Astrocyte (in vitro differentiated cells and primary cell): ENCODE measurements around the gene CACNA1D. TPM values are rescaled to one million over a fixed set of nuclear protein-coding genes. Genes with fewer than 3 reads are reported as not detected.

ENCODE experiments used
- DNase-seq: peaks from one replicate; pipeline ENCODE4 v3.0.0-alpha.2; 2010; ENCODE audit warnings: low read depth
- FAIRE-seq: peaks from 2 replicates; lab custom pipeline; 2011; peaks lifted over from hg19 to GRCh38; lab: Jason Lieb, UNC
- H2AFZ ChIP-seq: 2 replicates; pipeline ENCODE4 v1.6.0; 2012; ENCODE audit warnings: low read depth, low read length, inconsistent platforms
- H3K27ac ChIP-seq: 2 replicates; pipeline ENCODE4 v1.5.1; 2011; ENCODE audit warnings: low read depth, low read length, inconsistent platforms
- H3K27me3 ChIP-seq: 2 replicates; pipeline ENCODE4 v1.6.0; 2011; ENCODE audit warnings: low read length, inconsistent platforms; ENCODE audit not compliant: insufficient read depth
- H3K36me3 ChIP-seq: 2 replicates; pipeline ENCODE4 v1.5.1; 2011; ENCODE audit warnings: low read length, inconsistent platforms; ENCODE audit not compliant: insufficient read depth
- H3K4me1 ChIP-seq: 2 replicates; pipeline ENCODE4 v1.5.1; 2011; ENCODE audit warnings: low read length, inconsistent platforms; ENCODE audit not compliant: insufficient read depth
- H3K4me2 ChIP-seq: 2 replicates; pipeline ENCODE4 v1.6.0; 2012; ENCODE audit warnings: low read length, inconsistent platforms
- H3K4me3 ChIP-seq: 2 replicates; pipeline ENCODE4 v1.5.1; 2011; ENCODE audit warnings: low read depth, mild to moderate bottlenecking, low read length, inconsistent platforms; ENCODE audit not compliant: insufficient read depth
- H3K79me2 ChIP-seq: 2 replicates; pipeline ENCODE4 v1.6.0; 2012; ENCODE audit warnings: mild to moderate bottlenecking, low read length, inconsistent platforms; ENCODE audit not compliant: insufficient read depth
- H3K9ac ChIP-seq: 2 replicates; pipeline ENCODE4 v1.6.0; 2012; ENCODE audit warnings: mild to moderate bottlenecking, low read length, inconsistent platforms
- H3K9me3 ChIP-seq: 2 replicates; pipeline ENCODE4 v1.5.1; 2012; ENCODE audit warnings: low read depth, mild to moderate bottlenecking, low read length, inconsistent platforms; ENCODE audit not compliant: insufficient read depth
- H4K20me1 ChIP-seq: 2 replicates; pipeline ENCODE4 v1.6.0; 2012; ENCODE audit warnings: low read length, inconsistent platforms; ENCODE audit not compliant: insufficient read depth
- H3K27ac Mint-ChIP-seq: one replicate; pipeline ENCODE4 v1.8.0; 2021; ENCODE audit warnings: mild to moderate bottlenecking, mixed read lengths; ENCODE audit not compliant: unreplicated experiment
- H3K27me3 Mint-ChIP-seq: one replicate; pipeline ENCODE4 v1.8.0; 2021; ENCODE audit warnings: low read depth, mixed read lengths; ENCODE audit not compliant: unreplicated experiment
- H3K36me3 Mint-ChIP-seq: one replicate; pipeline ENCODE4 v1.8.0; 2021; ENCODE audit warnings: low read depth, mixed read lengths; ENCODE audit not compliant: unreplicated experiment
- H3K4me1 Mint-ChIP-seq: one replicate; pipeline ENCODE4 v1.8.0; 2021; ENCODE audit warnings: low read depth, mixed read lengths; ENCODE audit not compliant: unreplicated experiment
- H3K4me3 Mint-ChIP-seq: one replicate; pipeline ENCODE4 v1.8.0; 2021; ENCODE audit warnings: mild to moderate bottlenecking, moderate library complexity, mixed read lengths; ENCODE audit not compliant: unreplicated experiment
- H3K9me3 Mint-ChIP-seq: one replicate; pipeline ENCODE4 v1.8.0; 2021; ENCODE audit warnings: mild to moderate bottlenecking, mixed read lengths; ENCODE audit not compliant: unreplicated experiment
- EZH2 ChIP-seq: IDR thresholded peaks from 2 replicates; pipeline ENCODE4 v1.6.1; 2012; ENCODE audit warnings: mild to moderate bottlenecking, low read length, inconsistent platforms; ENCODE audit not compliant: insufficient read depth
- total RNA-seq: library from RNA; stranded (reverse); gene quantifications from 2 replicates; pipeline ENCODE4 v1.2.1, GENCODE V29; 2021
- TF ChIP-seq, protein P1 (sequence below): IDR thresholded peaks from 2 replicates; pipeline ENCODE4 v1.5.1; 2011; ENCODE audit warnings: low read depth, mild to moderate bottlenecking, inconsistent platforms, low read length, moderate library complexity; ENCODE audit not compliant: insufficient read depth

Gene CACNA1D
- total RNA-seq, 1 donor from 2014 or later, result 0.41 TPM

DNA sequence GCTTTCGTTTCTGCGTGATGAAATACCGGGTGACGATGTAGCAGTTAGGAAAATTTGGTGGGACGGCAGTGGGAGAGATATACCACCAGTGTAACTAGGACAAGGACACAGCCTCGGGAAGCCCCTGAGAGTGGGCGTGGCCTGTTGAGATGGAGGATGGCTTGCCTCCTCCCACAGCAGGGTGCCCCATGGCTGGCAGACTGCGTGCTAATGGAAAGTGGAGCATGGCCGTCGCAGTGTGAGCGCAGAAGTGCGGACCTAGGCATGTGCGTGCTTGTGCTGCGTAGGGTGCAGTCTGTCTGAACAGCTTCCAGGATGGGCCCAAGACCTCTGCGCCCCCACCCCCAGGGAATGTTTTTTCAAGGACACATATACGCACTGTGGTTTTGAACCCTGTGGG lies 295.0 kb downstream of the CACNA1D start:
- no peak overlapping the region for H3K4me2 ChIP-seq
- no peak overlapping the region for H3K27ac Mint-ChIP-seq
- peaks cover 6% of the 10 kb centered on the region for H3K27me3 ChIP-seq
- H3K4me1 ChIP-seq, result peaks cover 2% of the 10 kb centered on the region
- DNase-seq (no peak), FAIRE-seq (no peak)
- no peak overlapping the region for H3K4me3 Mint-ChIP-seq
- no peak overlapping the region for H2AFZ ChIP-seq
- no peaks in the 10 kb centered on the region for H4K20me1 ChIP-seq
- H3K27ac ChIP-seq, result no peak overlapping the region
- no peak overlapping the region for H3K4me3 ChIP-seq
- H3K27me3 Mint-ChIP-seq, result peaks cover 25% of the 10 kb centered on the region
- H3K36me3 ChIP-seq, result no peaks in the 10 kb centered on the region
- H3K9me3 ChIP-seq, result no peaks in the 10 kb centered on the region
- no peak overlapping the region for H3K9ac ChIP-seq
- H3K4me1 Mint-ChIP-seq, result peaks cover 7% of the 10 kb centered on the region
- no peaks in the 10 kb centered on the region for H3K9me3 Mint-ChIP-seq
- H3K79me2 ChIP-seq, result no peaks in the 10 kb centered on the region
- no peaks in the 10 kb centered on the region for H3K36me3 Mint-ChIP-seq
- TF ChIP-seq EZH2, result no peak
- TF ChIP-seq, protein P1, sequence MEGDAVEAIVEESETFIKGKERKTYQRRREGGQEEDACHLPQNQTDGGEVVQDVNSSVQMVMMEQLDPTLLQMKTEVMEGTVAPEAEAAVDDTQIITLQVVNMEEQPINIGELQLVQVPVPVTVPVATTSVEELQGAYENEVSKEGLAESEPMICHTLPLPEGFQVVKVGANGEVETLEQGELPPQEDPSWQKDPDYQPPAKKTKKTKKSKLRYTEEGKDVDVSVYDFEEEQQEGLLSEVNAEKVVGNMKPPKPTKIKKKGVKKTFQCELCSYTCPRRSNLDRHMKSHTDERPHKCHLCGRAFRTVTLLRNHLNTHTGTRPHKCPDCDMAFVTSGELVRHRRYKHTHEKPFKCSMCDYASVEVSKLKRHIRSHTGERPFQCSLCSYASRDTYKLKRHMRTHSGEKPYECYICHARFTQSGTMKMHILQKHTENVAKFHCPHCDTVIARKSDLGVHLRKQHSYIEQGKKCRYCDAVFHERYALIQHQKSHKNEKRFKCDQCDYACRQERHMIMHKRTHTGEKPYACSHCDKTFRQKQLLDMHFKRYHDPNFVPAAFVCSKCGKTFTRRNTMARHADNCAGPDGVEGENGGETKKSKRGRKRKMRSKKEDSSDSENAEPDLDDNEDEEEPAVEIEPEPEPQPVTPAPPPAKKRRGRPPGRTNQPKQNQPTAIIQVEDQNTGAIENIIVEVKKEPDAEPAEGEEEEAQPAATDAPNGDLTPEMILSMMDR, result no peak

DNA sequence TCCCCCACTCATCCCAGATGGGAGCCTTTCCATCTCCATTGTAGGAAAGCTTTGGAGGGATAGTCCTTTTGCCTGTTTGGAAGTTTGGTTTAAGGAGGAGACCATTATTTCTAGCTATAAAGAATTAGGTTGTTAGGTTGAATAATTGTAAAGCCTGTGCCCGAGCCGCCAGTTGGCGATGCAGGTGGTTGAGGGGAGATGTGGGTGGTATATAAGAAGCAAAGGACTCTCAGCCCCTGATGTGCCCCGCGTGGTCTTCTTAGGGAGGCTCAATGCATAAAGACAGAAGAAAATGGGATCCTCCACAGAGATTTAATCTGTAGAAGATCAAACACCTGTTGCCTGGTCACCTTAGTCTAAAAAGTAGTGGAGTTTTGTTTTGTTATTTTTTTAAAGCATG lies 296.1 kb downstream of the CACNA1D start:
- TF ChIP-seq, protein P1, result no peak
- no peak for TF ChIP-seq EZH2
- peaks cover 14% of the 10 kb centered on the region for H3K4me1 Mint-ChIP-seq
- no peak for DNase-seq

DNA sequence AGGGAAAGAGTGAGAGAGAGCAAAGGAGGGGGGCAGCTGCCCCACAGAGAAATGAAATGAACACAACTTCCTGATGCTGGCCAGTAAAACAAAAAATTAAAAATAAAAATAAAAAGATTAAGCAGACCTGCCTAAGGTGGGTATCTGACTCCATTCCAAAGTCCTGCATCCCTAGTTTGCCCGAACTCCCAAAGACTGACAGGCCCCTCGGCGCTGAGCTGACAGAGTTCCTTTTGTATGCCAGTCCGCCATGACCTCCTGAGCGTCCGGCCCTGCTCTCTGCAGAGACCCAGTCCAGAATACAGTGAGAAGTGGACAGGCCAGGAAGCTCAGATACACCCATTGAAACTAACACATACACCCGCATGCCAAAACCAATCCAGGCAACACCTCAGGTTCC lies 296.9 kb downstream of the CACNA1D start:
- peaks cover 21% of the 10 kb centered on the region for H3K27me3 Mint-ChIP-seq
- peak overlapping the region; percentile 44 for H3K27ac Mint-ChIP-seq
- H3K27ac ChIP-seq, result no peak overlapping the region
- no peak overlapping the region for H2AFZ ChIP-seq
- no peaks in the 10 kb centered on the region for H3K9me3 ChIP-seq
- TF ChIP-seq, protein P1, result no peak
- no peak for TF ChIP-seq EZH2
- H4K20me1 ChIP-seq, result no peaks in the 10 kb centered on the region
- no peak for DNase-seq
- H3K36me3 ChIP-seq, result no peaks in the 10 kb centered on the region
- peaks cover 5% of the 10 kb centered on the region for H3K4me1 ChIP-seq
- no peaks in the 10 kb centered on the region for H3K36me3 Mint-ChIP-seq
- H3K4me2 ChIP-seq, result no peak overlapping the region
- peaks cover 14% of the 10 kb centered on the region for H3K4me1 Mint-ChIP-seq
- FAIRE-seq, result no peak
- H3K79me2 ChIP-seq, result no peaks in the 10 kb centered on the region
- H3K9me3 Mint-ChIP-seq, result no peaks in the 10 kb centered on the region
- H3K27me3 ChIP-seq, result peaks cover 6% of the 10 kb centered on the region
- no peak overlapping the region for H3K9ac ChIP-seq
- no peak overlapping the region for H3K4me3 Mint-ChIP-seq
- no peak overlapping the region for H3K4me3 ChIP-seq

More for the DNA sequence above, 296.1 kb downstream of the CACNA1D start:
- Histone ChIP-seq H2AFZ (no peak overlapping the region), H3K27me3 (peaks cover 6% of the 10 kb centered on the region), H3K27ac (no peak overlapping the region), H3K9ac (no peak overlapping the region), H3K79me2 (no peaks in the 10 kb centered on the region), H3K9me3 (no peaks in the 10 kb centered on the region), H3K4me2 (no peak overlapping the region), H4K20me1 (no peaks in the 10 kb centered on the region), H3K36me3 (no peaks in the 10 kb centered on the region), H3K4me3 (no peak overlapping the region), H3K4me1 (peaks cover 5% of the 10 kb centered on the region)
- FAIRE-seq, result no peak
- Mint-ChIP-seq H3K36me3 (no peaks in the 10 kb centered on the region), H3K4me3 (no peak overlapping the region), H3K27ac (no peak overlapping the region), H3K27me3 (peaks cover 21% of the 10 kb centered on the region), H3K9me3 (no peaks in the 10 kb centered on the region)
